Neuronal stem cell (in vitro differentiated cells): Measurements from ENCODE around the gene CYREN.
A peak's percentile ranks its signal among the peaks of the same experiment; 100 is the strongest.
"Not testable (repeated sequence)": the region's sequence is repeated elsewhere in the genome, so short reads cannot be mapped to it uniquely, and the experiment has no call there.

Experiments
- DNase-seq: peaks from one replicate; pipeline ENCODE4 v3.0.0-alpha.2; 2013; ENCODE audit warnings: low spot score
- H2AFZ ChIP-seq: one replicate; pipeline ENCODE4 v1.6.1; 2013; ENCODE audit warnings: mild to moderate bottlenecking, low read length, inconsistent platforms
- H2AK5ac ChIP-seq: 2 replicates; pipeline ENCODE4 v1.6.1; 2013; ENCODE audit warnings: low read depth, mild to moderate bottlenecking, inconsistent platforms, low read length, moderate library complexity, mixed read lengths
- H2BK120ac ChIP-seq: 2 replicates; pipeline ENCODE4 v1.6.1; 2013; ENCODE audit warnings: low read depth, mild to moderate bottlenecking, inconsistent platforms, low read length, moderate library complexity, mixed read lengths
- H2BK12ac ChIP-seq: one replicate; pipeline ENCODE4 v1.6.1; 2013; ENCODE audit warnings: low read length, inconsistent platforms
- H2BK15ac ChIP-seq: 2 replicates; pipeline ENCODE4 v1.6.1; 2013; ENCODE audit warnings: mild to moderate bottlenecking, low read length, inconsistent platforms, mixed read lengths
- H2BK5ac ChIP-seq: one replicate; pipeline ENCODE4 v1.6.1; 2013; ENCODE audit warnings: inconsistent platforms, mild to moderate bottlenecking, low read length, moderate library complexity
- H3K14ac ChIP-seq: one replicate; pipeline ENCODE4 v1.6.1; 2013; ENCODE audit warnings: low read length, inconsistent platforms
- H3K18ac ChIP-seq: 2 replicates; pipeline ENCODE4 v1.6.1; 2013; ENCODE audit warnings: low read length, inconsistent platforms
- H3K23ac ChIP-seq: 2 replicates; pipeline ENCODE4 v1.6.1; 2013; ENCODE audit warnings: low read depth, mild to moderate bottlenecking, mixed read lengths, low read length, inconsistent platforms; ENCODE audit not compliant: poor library complexity
- H3K27ac ChIP-seq: replicated peaks from 3 replicates; pipeline ENCODE4 v1.5.1; 2013; ENCODE audit warnings: low read length, inconsistent platforms
- H3K27me3 ChIP-seq, 3 experiments: 2 replicates each; pipeline ENCODE4 v1.6.1; 2013; ENCODE audit warnings: low read length in 3 of 3, mild to moderate bottlenecking in 2 of 3, inconsistent platforms in 1 of 3, low read depth in 1 of 3, mixed read lengths in 1 of 3, moderate library complexity in 1 of 3; ENCODE audit not compliant: control insufficient read depth in 3 of 3, insufficient read depth in 3 of 3
- H3K36me3 ChIP-seq, 2 donors: replicated peaks in 1 of 2; 2 replicates each; pipeline ENCODE4 v1.6.1; 2013; ENCODE audit warnings: low read length in 2 of 2; ENCODE audit not compliant: control insufficient read depth in 2 of 2, insufficient read depth in 2 of 2
- H3K4ac ChIP-seq: 2 replicates; pipeline ENCODE4 v1.6.1; 2013; ENCODE audit warnings: inconsistent platforms, mild to moderate bottlenecking, low read length, moderate library complexity
- H3K4me1 ChIP-seq, 2 donors: 1 replicate in 1 of 2; 2 replicates in 1 of 2; pipeline ENCODE4 v1.6.1; 2013; ENCODE audit warnings: low read length in 2 of 2, low read depth in 1 of 2; ENCODE audit not compliant: control insufficient read depth in 2 of 2, insufficient read depth in 1 of 2
- H3K4me2 ChIP-seq: one replicate; pipeline ENCODE4 v1.6.1; 2013; ENCODE audit warnings: mild to moderate bottlenecking, low read length, inconsistent platforms; ENCODE audit not compliant: insufficient read depth, poor library complexity, severe bottlenecking
- H3K4me3 ChIP-seq, 2 donors: 2 replicates each; pipeline ENCODE4 v1.5.1; 2013; ENCODE audit warnings: low read length in 2 of 2, mild to moderate bottlenecking in 2 of 2, inconsistent platforms in 1 of 2, moderate library complexity in 1 of 2
- H3K79me1 ChIP-seq: one replicate; pipeline ENCODE4 v1.6.1; 2013; ENCODE audit warnings: low read depth, mild to moderate bottlenecking, inconsistent platforms, low read length, moderate library complexity
- H3K9ac ChIP-seq: one replicate; pipeline ENCODE4 v1.6.1; 2013; ENCODE audit warnings: mild to moderate bottlenecking, low read depth, low read length, inconsistent platforms; ENCODE audit not compliant: poor library complexity
- H3K9me3 ChIP-seq, 2 donors: replicated peaks in 1 of 2; 2 replicates each; pipeline versions ENCODE3 to v1.6.1; 2013; ENCODE audit warnings: low read length in 2 of 2, mild to moderate bottlenecking in 2 of 2, inconsistent platforms in 1 of 2, low read depth in 1 of 2, mixed read lengths in 1 of 2, moderate library complexity in 1 of 2; ENCODE audit not compliant: control insufficient read depth in 2 of 2, insufficient read depth in 1 of 2
- H4K8ac ChIP-seq: one replicate; pipeline ENCODE4 v1.6.1; 2013; ENCODE audit warnings: low read depth, mild to moderate bottlenecking, inconsistent platforms, low read length, moderate library complexity
- H4K91ac ChIP-seq: one replicate; pipeline ENCODE4 v1.6.1; 2013; ENCODE audit warnings: low read length, low read depth, mild to moderate bottlenecking, inconsistent platforms; ENCODE audit not compliant: poor library complexity
- WGBS, 2 donors: extraction: QIAGEN DNeasy Blood & Tissue Kit; methylation state at CpG; one replicate each; pipeline ENCODE4 v1.1.7; 2013; ENCODE audit warnings: missing lambda C conversion rate in 2 of 2, mixed read lengths in 1 of 2; ENCODE audit not compliant: insufficient read length in 2 of 2, insufficient replicate concordance in 1 of 2; ENCODE audit errors: extremely low coverage in 2 of 2; 5-methylcytosine and 5-hydroxymethylcytosine counted together

CYREN gene

GRCh38 chr7:135175931-135176330, 5.4 kb upstream of the CYREN start:
- Histone ChIP-seq H3K4me1 (peaks cover 11% of the 10 kb centered on the region in 2 donors), H4K8ac (no peak overlapping the region), H3K27me3 (no peaks in the 10 kb centered on the region), H2BK120ac (no peak overlapping the region), H2BK5ac (no peak overlapping the region), H2BK12ac (no peak overlapping the region), H3K9me3 (peaks cover 2 to 4% of the 10 kb centered on the region in 2 donors), H4K91ac (no peak overlapping the region), H3K4me2 (no peak overlapping the region), H2AK5ac (no peak overlapping the region), H3K4ac (no peak overlapping the region), H3K36me3 (no peaks in the 10 kb centered on the region), H2AFZ (no peak overlapping the region), H3K79me1 (no peaks in the 10 kb centered on the region), H3K4me3 (no peak overlapping the region), H3K27ac (no peak overlapping the region), H3K14ac (no peak overlapping the region), H3K9ac (no peak overlapping the region), H2BK15ac (no peak overlapping the region), H3K18ac (no peak overlapping the region), H3K23ac (no peak overlapping the region)
- DNase-seq, result no peak
- no CpG with 5 or more reads among the region's 6 CpGs for WGBS, 2 donors

- H2AFZ ChIP-seq, result no peak overlapping the region
- no peaks in the 10 kb centered on the region for H3K27me3 ChIP-seq
- H3K9me3 ChIP-seq, result no peaks in the 10 kb centered on the region
- no peak overlapping the region for H3K9ac ChIP-seq
- no peak overlapping the region for H3K4me2 ChIP-seq
- H2BK120ac ChIP-seq, result no peak overlapping the region
- no peak for DNase-seq
- no peak overlapping the region for H3K4me3 ChIP-seq
- H3K27ac ChIP-seq, result no peak overlapping the region
- H3K79me1 ChIP-seq, result no peaks in the 10 kb centered on the region
- H3K18ac ChIP-seq, result no peak overlapping the region
- no peak overlapping the region for H4K91ac ChIP-seq
- H2BK12ac ChIP-seq, result no peak overlapping the region
- H3K36me3 ChIP-seq, result no peaks in the 10 kb centered on the region
- WGBS, 2 donors, result no CpG with 5 or more reads among the region's 7 CpGs
- H2AK5ac ChIP-seq, result no peak overlapping the region
- H3K4ac ChIP-seq, result no peak overlapping the region
- no peak overlapping the region for H2BK5ac ChIP-seq
- no peak overlapping the region for H4K8ac ChIP-seq
- peaks cover 11% of the 10 kb centered on the region in 2 donors for H3K4me1 ChIP-seq
- no peak overlapping the region for H3K14ac ChIP-seq
- no peak overlapping the region for H2BK15ac ChIP-seq
- no peak overlapping the region for H3K23ac ChIP-seq
Measured at GRCh38 chr7:135174941-135175340, 4.4 kb upstream of the CYREN start.

GRCh38 chr7:135173916-135174315, 3.4 kb upstream of the CYREN start:
- not testable (repeated sequence) for H3K14ac ChIP-seq, H3K4me2 ChIP-seq, H2BK5ac ChIP-seq, H3K4me3 ChIP-seq, H3K27ac ChIP-seq, H3K9me3 ChIP-seq, H2BK12ac ChIP-seq, H3K18ac ChIP-seq, H3K36me3 ChIP-seq, H4K8ac ChIP-seq, H4K91ac ChIP-seq, H2AFZ ChIP-seq, H3K4ac ChIP-seq, H3K9ac ChIP-seq, H2BK15ac ChIP-seq, DNase-seq, H3K79me1 ChIP-seq, H2BK120ac ChIP-seq, H3K23ac ChIP-seq, H3K27me3 ChIP-seq, H2AK5ac ChIP-seq
- H3K4me1 ChIP-seq, result peaks cover 13 to 14% of the 10 kb centered on the region in 2 donors
- WGBS, 2 donors, result no CpG with 5 or more reads among the region's 4 CpGs

GRCh38 chr7:135171581-135172291, 1.2 kb upstream of the CYREN start:
- H2BK12ac ChIP-seq, H3K4me1 ChIP-seq, H3K14ac ChIP-seq, H3K9me3 ChIP-seq, H4K91ac ChIP-seq, H3K27ac ChIP-seq, H2BK5ac ChIP-seq, H2AK5ac ChIP-seq, H3K9ac ChIP-seq, H3K18ac ChIP-seq, H2BK120ac ChIP-seq, H3K79me1 ChIP-seq, H3K27me3 ChIP-seq, H3K23ac ChIP-seq, DNase-seq, H2BK15ac ChIP-seq, H3K4me2 ChIP-seq, H3K4ac ChIP-seq, H4K8ac ChIP-seq: not testable (repeated sequence)
- H3K4me3 ChIP-seq, result peak overlapping the region in 1 of 2 donors; percentile 12
- WGBS, 2 donors, result no CpG with 5 or more reads among the region's 19 CpGs
- H3K36me3 ChIP-seq, result peaks cover 22 to 25% of the 10 kb centered on the region in 2 donors
- H2AFZ ChIP-seq, result peak overlapping the region; percentile 87
